GM10266 (cell line): ENCODE results near the gene ACVR1C.

Source experiments
- DNase-seq: peaks from one replicate; pipeline ENCODE4 v3.0.0; 2012; ENCODE audit errors: extremely low spot score
- CTCF ChIP-seq: IDR thresholded peaks from 2 replicates; pipeline ENCODE4 v1.5.1; 2012; ENCODE audit warnings: mild to moderate bottlenecking, low read depth; ENCODE audit not compliant: control insufficient read depth, insufficient read depth; ENCODE audit errors: missing control alignments

The ACVR1C gene

GRCh38 chr2:157606534-157606933, 22.1 kb downstream of the ACVR1C start:
- DNase-seq: no peak
- no peak for TF ChIP-seq CTCF

- TF ChIP-seq CTCF: no peak
- DNase-seq: no peak
Observed at GRCh38 chr2:157603198-157603597, 25.5 kb downstream of the ACVR1C start.

- no peak for TF ChIP-seq CTCF
- DNase-seq: no peak
Observed at GRCh38 chr2:157601807-157602206, 26.9 kb downstream of the ACVR1C start.

GRCh38 chr2:157596992-157597681, 31.5 kb downstream of the ACVR1C start:
- TF ChIP-seq CTCF: peak; percentile 66
- peak; percentile 40 for DNase-seq

GRCh38 chr2:157593411-157593810, 35.3 kb downstream of the ACVR1C start:
- no peak for TF ChIP-seq CTCF
- no peak for DNase-seq

- peak; percentile 16 for TF ChIP-seq CTCF
- no peak for DNase-seq
Observed at GRCh38 chr2:157592948-157593347, 35.7 kb downstream of the ACVR1C start.

- TF ChIP-seq CTCF: no peak
- DNase-seq: no peak
Observed at GRCh38 chr2:157592374-157592773, 36.3 kb downstream of the ACVR1C start.
